HG02885 (cell line): ENCODE data around the gene TSACC.

ENCODE experiments used
- ATAC-seq: cut with Tn5 transposase; IDR thresholded peaks from one replicate; pipeline ENCODE4 v1.9.1; 2021; ENCODE audit warnings: mild to moderate bottlenecking; ENCODE audit not compliant: unreplicated experiment, poor library complexity

TSACC gene

GRCh38 chr1:156390469-156391365 lies 52.4 kb downstream of the TSACC start:
- ATAC-seq: no peak

GRCh38 chr1:156391366-156391677 lies 53.0 kb downstream of the TSACC start:
- no peak for ATAC-seq

DNA sequence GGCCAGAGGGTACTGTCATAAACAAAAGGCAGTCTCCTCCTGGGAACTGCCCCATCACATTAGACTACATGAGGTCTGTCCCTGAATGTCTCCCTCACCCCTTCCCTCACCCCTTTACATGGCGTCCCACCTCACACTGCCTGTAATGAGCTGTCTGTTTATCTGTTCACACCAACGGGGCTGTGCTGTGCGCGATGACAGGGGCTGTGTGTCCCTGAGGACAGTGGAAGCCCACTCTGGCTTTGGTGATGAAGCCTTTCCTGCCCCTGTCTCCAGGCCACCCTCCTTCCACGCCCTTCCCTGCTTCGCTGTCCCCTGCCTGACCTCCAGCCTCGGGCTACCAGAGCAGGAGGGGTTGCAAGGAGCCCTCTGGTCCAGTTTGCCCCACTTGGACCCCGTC lies 53.4 kb downstream of the TSACC start:
- ATAC-seq: no peak

DNA sequence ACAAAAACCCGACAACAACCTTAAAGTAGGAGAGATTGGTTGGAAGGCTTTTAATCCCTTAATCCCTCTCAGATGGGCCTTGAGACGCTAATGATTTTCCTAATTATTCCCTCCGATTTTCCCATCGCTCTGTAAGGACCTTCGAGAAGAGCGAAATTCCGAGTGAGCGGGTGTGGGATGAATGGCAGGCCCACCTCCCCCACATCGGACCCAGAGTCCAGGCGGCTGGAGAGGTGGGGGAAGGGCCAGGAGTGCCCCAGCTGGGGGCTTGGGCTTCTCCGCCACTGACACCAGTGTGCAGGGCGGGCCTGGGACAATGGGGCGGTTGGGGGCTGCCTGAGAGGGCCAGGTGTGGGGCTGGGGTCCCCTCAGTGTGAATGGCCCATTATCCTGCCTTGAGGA lies 54.1 kb downstream of the TSACC start:
- ATAC-seq: no peak

- ATAC-seq: no peak
Observed at GRCh38 chr1:156393095-156393494, 54.8 kb downstream of the TSACC start.

- no peak for ATAC-seq
Observed at GRCh38 chr1:156394082-156394481, 55.8 kb downstream of the TSACC start.

GRCh38 chr1:156394835-156395461 lies 56.6 kb downstream of the TSACC start:
- ATAC-seq: no peak
